Thyroid gland (tissue), 4 donors: Measurements from ENCODE around the gene CHST1.

Experiments
- CTCF ChIP-seq, 6 experiments: fragments of 200-600 bp in 3 of 6; fragments of 450-650 bp in 3 of 6; sonication (generic) in 3 of 6; IDR thresholded peaks; one replicate each; pipeline ENCODE4 v1.5.1; 2016 to 2019; ENCODE audit warnings: antibody characterized with exemption in 6 of 6, mild to moderate bottlenecking in 2 of 6, inconsistent platforms in 1 of 6, moderate library complexity in 1 of 6
- POLR2A ChIP-seq, 2 donors: fragments of 450-650 bp; IDR thresholded peaks; one replicate each; pipeline ENCODE4 v1.6.1; 2017; ENCODE audit warnings: antibody characterized with exemption in 2 of 2, mild to moderate bottlenecking in 2 of 2, moderate library complexity in 1 of 2

- no peak for TF ChIP-seq POLR2A (IDR thresholded peaks at IDR 0.05)
- TF ChIP-seq CTCF (IDR thresholded peaks at IDR 0.05) = no peak
Observed at GRCh38 chr11:45710561-45710960, 45.1 kb upstream of the CHST1 start.
